ENCODE results near the gene NHLRC2. TPM values are rescaled to one million over a fixed set of nuclear protein-coding genes. Genes with fewer than 3 reads are reported as not detected.

Gene NHLRC2
- total RNA-seq, 1 experiment from 2014 or later: 39.8 TPM

DNA sequence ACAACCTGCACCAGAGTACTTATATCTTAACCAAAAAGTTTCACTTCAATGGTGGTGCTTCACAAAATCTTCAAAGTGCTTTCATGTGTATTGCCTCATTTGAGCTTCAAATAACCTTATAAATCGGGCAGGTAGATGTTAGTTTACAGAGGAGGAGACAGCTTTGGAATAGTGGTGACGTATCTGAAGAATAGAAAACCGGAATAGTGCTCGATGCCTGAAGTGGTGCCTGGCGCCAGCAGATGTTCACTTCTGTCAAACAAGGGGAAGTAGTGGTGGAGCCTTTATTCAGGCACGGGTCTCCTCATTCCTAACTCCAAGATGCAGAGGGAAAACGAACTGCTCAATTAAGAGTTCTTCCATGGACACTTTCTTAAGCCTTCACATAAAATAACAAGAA lies 58.1 kb downstream of the NHLRC2 start:
- Mint-ChIP-seq H3K9me3 (ENCODE audit: unreplicated experiment) (no peaks in the 10 kb centered on the region), H3K27ac (ENCODE audit: low read depth, unreplicated experiment) (no peak overlapping the region), H3K36me3 (ENCODE audit: insufficient read depth, unreplicated experiment) (peaks cover 38% of the 10 kb centered on the region), H3K4me1 (ENCODE audit: insufficient read depth, unreplicated experiment) (no peaks in the 10 kb centered on the region), H3K27me3 (ENCODE audit: insufficient read depth, unreplicated experiment) (no peaks in the 10 kb centered on the region), H3K4me3 (ENCODE audit: unreplicated experiment) (no peak overlapping the region)
- CTCF ChIA-PET: no interaction called here
- intact Hi-C loops (cut with micrococcal nuclease): no loop called here
- no TSS peak for BruUV-seq (replicated peaks)
- TF ChIP-seq, protein P1, sequence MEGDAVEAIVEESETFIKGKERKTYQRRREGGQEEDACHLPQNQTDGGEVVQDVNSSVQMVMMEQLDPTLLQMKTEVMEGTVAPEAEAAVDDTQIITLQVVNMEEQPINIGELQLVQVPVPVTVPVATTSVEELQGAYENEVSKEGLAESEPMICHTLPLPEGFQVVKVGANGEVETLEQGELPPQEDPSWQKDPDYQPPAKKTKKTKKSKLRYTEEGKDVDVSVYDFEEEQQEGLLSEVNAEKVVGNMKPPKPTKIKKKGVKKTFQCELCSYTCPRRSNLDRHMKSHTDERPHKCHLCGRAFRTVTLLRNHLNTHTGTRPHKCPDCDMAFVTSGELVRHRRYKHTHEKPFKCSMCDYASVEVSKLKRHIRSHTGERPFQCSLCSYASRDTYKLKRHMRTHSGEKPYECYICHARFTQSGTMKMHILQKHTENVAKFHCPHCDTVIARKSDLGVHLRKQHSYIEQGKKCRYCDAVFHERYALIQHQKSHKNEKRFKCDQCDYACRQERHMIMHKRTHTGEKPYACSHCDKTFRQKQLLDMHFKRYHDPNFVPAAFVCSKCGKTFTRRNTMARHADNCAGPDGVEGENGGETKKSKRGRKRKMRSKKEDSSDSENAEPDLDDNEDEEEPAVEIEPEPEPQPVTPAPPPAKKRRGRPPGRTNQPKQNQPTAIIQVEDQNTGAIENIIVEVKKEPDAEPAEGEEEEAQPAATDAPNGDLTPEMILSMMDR (IDR thresholded peaks at IDR 0.05; ENCODE audit: unreplicated experiment): no peak
- DNase-seq (ENCODE audit: unreplicated experiment): no peak
- POLR2A ChIA-PET: interaction anchor here (0.6 kb wide), 1 partner anchor 130 kb away, joined by 3 read pairs; no protein-coding TSS in a partner anchor

DNA sequence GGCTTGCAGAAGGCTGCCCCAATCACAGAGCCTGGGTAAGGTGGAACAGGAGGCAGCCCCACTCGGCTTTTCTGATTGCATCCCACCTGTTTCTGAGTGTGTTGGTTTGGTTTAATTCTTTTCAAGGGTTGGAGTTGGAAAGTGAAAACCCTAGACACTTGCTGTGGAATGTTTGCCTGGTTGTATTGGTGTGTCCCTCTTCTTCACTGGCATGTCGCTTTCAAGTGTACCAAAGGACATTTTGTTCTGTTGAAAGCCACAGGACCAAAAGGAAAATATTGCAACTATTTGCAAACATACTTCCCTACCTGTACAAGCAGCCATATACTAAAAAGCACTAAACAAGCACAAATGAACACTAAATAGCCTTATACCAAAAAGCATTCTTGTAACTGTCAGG lies 60.5 kb downstream of the NHLRC2 start:
- Mint-ChIP-seq H3K4me3 (ENCODE audit: unreplicated experiment) (no peak overlapping the region), H3K27me3 (ENCODE audit: insufficient read depth, unreplicated experiment) (no peaks in the 10 kb centered on the region), H3K4me1 (ENCODE audit: insufficient read depth, unreplicated experiment) (no peaks in the 10 kb centered on the region), H3K36me3 (ENCODE audit: insufficient read depth, unreplicated experiment) (peaks cover 37% of the 10 kb centered on the region), H3K9me3 (ENCODE audit: unreplicated experiment) (no peaks in the 10 kb centered on the region), H3K27ac (ENCODE audit: low read depth, unreplicated experiment) (peak overlapping the region; percentile 19)
- DNase-seq (ENCODE audit: unreplicated experiment): no peak
- ChIA-PET POLR2A (no interaction called here), CTCF (no interaction called here)
- no TSS peak for BruUV-seq (replicated peaks)
- TF ChIP-seq, protein P1 (IDR thresholded peaks at IDR 0.05; ENCODE audit: unreplicated experiment): no peak
- intact Hi-C loops (cut with micrococcal nuclease): no loop called here

DNA sequence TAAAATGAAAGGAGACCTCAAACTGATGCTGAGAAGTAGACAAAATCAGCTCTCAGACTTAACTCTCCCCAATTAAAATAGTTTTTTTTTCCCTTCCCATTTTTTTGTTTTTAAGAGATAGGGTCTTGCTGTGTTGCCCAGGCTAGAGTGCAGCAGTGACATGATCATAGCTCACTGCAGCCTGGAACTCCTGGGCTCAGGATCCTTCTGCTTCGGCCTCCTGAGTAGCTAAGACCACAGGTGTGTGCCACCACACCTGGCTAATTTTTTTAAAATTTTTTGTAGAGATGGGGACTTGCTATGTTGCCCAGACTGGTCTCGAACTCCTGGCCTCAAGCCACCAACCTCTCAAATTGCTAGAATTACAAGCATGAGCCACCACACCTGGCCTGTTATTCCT lies 61.1 kb downstream of the NHLRC2 start:
- intact Hi-C loops (cut with micrococcal nuclease): no loop called here
- peak overlapping the region; percentile 19 for H3K27ac Mint-ChIP-seq (ENCODE audit: low read depth, unreplicated experiment)
- no peaks in the 10 kb centered on the region for H3K4me1 Mint-ChIP-seq (ENCODE audit: insufficient read depth, unreplicated experiment)
- CTCF ChIA-PET: no interaction called here
- no peaks in the 10 kb centered on the region for H3K9me3 Mint-ChIP-seq (ENCODE audit: unreplicated experiment)
- no peaks in the 10 kb centered on the region for H3K27me3 Mint-ChIP-seq (ENCODE audit: insufficient read depth, unreplicated experiment)
- TF ChIP-seq, protein P1 (IDR thresholded peaks at IDR 0.05; ENCODE audit: unreplicated experiment): no peak
- DNase-seq (ENCODE audit: unreplicated experiment): no peak
- POLR2A ChIA-PET: no interaction called here
- no peak overlapping the region for H3K4me3 Mint-ChIP-seq (ENCODE audit: unreplicated experiment)
- BruUV-seq (replicated peaks): no TSS peak
- H3K36me3 Mint-ChIP-seq (ENCODE audit: insufficient read depth, unreplicated experiment): peaks cover 37% of the 10 kb centered on the region

DNA sequence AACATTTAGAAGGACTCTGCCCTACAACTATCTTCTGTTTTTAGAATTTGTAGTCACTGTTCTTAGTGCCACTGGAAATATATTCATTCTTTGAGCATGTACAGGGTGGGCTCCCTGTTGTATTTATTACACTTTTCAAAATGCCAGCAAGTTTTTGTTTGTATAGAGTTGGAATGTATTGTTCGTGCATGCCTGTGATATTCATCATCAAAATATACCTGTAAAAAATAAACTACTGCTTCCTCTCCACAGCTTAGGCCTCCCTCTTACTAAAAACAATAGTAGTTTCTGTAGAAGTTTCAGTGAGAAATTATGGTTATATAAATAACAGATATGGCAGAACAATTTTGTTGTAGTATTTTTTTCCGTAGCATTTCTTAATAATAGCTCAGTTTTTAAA lies 61.6 kb downstream of the NHLRC2 start:
- Mint-ChIP-seq H3K9me3 (ENCODE audit: unreplicated experiment) (no peaks in the 10 kb centered on the region), H3K4me3 (ENCODE audit: unreplicated experiment) (no peak overlapping the region), H3K27me3 (ENCODE audit: insufficient read depth, unreplicated experiment) (no peaks in the 10 kb centered on the region), H3K27ac (ENCODE audit: low read depth, unreplicated experiment) (no peak overlapping the region), H3K36me3 (ENCODE audit: insufficient read depth, unreplicated experiment) (peaks cover 37% of the 10 kb centered on the region), H3K4me1 (ENCODE audit: insufficient read depth, unreplicated experiment) (peaks cover 4% of the 10 kb centered on the region)
- DNase-seq (ENCODE audit: unreplicated experiment): no peak
- intact Hi-C loops (cut with micrococcal nuclease): no loop called here
- TF ChIP-seq, protein P1 (IDR thresholded peaks at IDR 0.05; ENCODE audit: unreplicated experiment): no peak
- BruUV-seq (replicated peaks): no TSS peak
- POLR2A ChIA-PET: interaction anchor here (0.7 kb wide), 1 partner anchor 265 kb away, joined by 3 read pairs; no protein-coding TSS in a partner anchor
- CTCF ChIA-PET: no interaction called here
